GM04504 (cell line): Measurements from ENCODE around the gene PPIF.

Source experiments
- DNase-seq: peaks from one replicate; pipeline ENCODE4 v3.0.0-alpha.2; 2012; ENCODE audit warnings: low read depth

The PPIF gene

GRCh38 chr10:79349072-79349491 lies 1.8 kb downstream of the PPIF start:
- DNase-seq: no peak

- no peak for DNase-seq
Observed at GRCh38 chr10:79349766-79350406, 2.6 kb downstream of the PPIF start.

GRCh38 chr10:79350407-79351154 lies 3.3 kb downstream of the PPIF start:
- no peak for DNase-seq

GRCh38 chr10:79351332-79351731 lies 4.1 kb downstream of the PPIF start:
- DNase-seq: no peak

- DNase-seq: no peak
Observed at GRCh38 chr10:79352035-79352877, 5.0 kb downstream of the PPIF start.

GRCh38 chr10:79353000-79353406 lies 5.7 kb downstream of the PPIF start:
- no peak for DNase-seq

- DNase-seq: no peak
Observed at GRCh38 chr10:79353726-79354125, 6.5 kb downstream of the PPIF start.

GRCh38 chr10:79354141-79354540 lies 6.9 kb downstream of the PPIF start:
- no peak for DNase-seq

- DNase-seq: no peak
Observed at GRCh38 chr10:79354615-79355014, 7.3 kb downstream of the PPIF start.

- DNase-seq: no peak
Observed at GRCh38 chr10:79355420-79356017, 8.2 kb downstream of the PPIF start.

GRCh38 chr10:79356104-79356503 lies 8.8 kb downstream of the PPIF start:
- DNase-seq: no peak

- DNase-seq: no peak
Observed at GRCh38 chr10:79357180-79357579, 9.9 kb downstream of the PPIF start.

GRCh38 chr10:79358811-79359210 lies 11.5 kb downstream of the PPIF start:
- DNase-seq: no peak

- no peak for DNase-seq
Observed at GRCh38 chr10:79359816-79360498, 12.7 kb downstream of the PPIF start.

GRCh38 chr10:79360499-79361342 lies 13.5 kb downstream of the PPIF start:
- DNase-seq: no peak

- no peak for DNase-seq
Observed at GRCh38 chr10:79361726-79362397, 14.6 kb downstream of the PPIF start.

GRCh38 chr10:79367426-79368189 lies 20.3 kb downstream of the PPIF start:
- DNase-seq: no peak

GRCh38 chr10:79372871-79373270 lies 25.6 kb downstream of the PPIF start:
- no peak for DNase-seq
